VCaP (cell line): Measurements from ENCODE around the gene ASB2.

Experiments used
- H3K27ac ChIP-seq: fragments of 450-650 bp; 2 replicates; pipeline ENCODE4 v1.5.1; 2017
- TF ChIP-seq, protein P1 (sequence below): fragments of 450-650 bp; conservative IDR thresholded peaks from 2 replicates; pipeline ENCODE4 v1.5.1; 2017; ENCODE audit warnings: mild to moderate bottlenecking, moderate library complexity

ASB2 gene

DNA sequence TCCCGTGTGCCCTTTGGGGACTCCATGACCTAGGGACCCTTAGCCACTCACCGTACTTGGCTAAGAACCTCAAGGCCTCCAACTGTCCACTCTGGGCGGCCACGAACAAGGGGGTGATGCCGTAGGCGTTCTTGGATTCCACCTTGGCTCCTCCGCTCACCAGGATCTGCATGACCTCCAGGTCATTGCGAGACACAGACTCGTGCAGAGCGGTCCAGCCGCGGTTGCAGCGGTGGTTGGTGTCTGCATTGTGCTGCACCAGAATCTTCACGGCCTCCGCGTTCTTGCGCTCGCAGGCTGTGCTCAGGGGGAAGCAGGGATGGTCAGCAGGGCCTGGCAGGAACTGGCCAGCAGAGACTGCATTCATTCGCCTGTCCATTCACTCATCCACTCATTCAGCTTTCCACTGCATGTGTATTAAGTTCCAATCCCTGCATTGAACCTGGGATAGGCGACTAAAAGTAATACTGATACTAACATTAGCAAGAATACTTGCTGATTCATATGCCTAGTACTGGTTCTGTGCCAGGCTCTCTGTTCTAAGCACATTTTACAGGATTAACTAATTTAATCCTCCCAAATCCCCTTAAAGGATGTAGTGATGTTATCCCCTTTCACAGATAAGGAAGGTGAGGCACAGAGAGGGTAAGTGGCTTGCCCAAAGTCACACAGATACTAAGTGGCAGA, 25.3 kb downstream of the ASB2 start:
- TF ChIP-seq, protein P1, sequence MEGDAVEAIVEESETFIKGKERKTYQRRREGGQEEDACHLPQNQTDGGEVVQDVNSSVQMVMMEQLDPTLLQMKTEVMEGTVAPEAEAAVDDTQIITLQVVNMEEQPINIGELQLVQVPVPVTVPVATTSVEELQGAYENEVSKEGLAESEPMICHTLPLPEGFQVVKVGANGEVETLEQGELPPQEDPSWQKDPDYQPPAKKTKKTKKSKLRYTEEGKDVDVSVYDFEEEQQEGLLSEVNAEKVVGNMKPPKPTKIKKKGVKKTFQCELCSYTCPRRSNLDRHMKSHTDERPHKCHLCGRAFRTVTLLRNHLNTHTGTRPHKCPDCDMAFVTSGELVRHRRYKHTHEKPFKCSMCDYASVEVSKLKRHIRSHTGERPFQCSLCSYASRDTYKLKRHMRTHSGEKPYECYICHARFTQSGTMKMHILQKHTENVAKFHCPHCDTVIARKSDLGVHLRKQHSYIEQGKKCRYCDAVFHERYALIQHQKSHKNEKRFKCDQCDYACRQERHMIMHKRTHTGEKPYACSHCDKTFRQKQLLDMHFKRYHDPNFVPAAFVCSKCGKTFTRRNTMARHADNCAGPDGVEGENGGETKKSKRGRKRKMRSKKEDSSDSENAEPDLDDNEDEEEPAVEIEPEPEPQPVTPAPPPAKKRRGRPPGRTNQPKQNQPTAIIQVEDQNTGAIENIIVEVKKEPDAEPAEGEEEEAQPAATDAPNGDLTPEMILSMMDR = no peak
- no peak overlapping the region for H3K27ac ChIP-seq

DNA sequence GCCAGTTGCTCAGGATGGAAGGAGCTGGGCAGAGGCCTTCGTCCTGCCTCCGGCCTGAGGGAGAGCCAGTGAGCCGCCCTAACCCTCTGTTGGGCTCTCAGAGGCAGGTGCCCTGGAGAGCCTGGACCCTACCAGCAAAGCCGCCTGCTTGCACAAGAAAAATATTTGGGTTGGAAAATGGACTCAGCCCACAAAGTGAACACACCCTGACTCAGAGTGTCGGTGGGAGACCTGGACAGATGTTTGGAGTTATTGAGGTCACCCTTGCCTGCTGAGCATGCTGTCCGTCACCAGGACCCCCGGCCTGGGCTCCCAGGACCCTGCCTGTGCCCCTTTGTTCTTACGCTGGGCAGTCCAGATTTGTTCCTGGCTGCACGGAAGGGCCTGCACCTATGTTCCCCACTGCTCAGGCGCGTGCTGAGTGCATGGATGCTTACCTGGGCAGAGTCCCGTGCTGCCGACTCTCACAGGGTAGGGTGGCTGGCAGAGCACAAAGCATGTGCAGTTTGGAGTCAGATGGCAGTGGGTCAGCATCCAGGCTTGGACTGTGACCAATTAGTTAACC, 26.8 kb downstream of the ASB2 start:
- TF ChIP-seq, protein P1 = no peak

DNA sequence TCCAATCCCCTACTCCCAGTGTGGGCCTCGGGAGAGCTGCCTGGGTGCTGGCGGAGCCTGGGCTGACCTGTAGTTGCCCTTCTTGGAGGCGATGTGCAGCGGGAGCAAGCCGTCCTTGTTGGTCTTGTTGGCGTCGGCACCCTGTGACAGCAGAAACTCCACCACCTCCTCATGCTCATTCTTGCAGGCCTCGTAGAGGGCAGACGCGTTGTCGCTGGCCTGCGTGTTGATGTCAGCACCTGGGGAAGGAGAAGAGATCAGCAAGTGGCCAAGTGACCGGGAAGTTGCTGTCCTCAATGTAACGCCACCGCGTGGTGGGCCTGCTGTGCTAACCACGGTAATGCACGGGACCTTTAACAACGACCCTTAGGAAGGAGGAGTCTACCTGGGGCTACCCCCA, 29.1 kb downstream of the ASB2 start:
- TF ChIP-seq, protein P1 = no peak
- H3K27ac ChIP-seq = no peak overlapping the region

More for the DNA sequence above, 26.8 kb downstream of the ASB2 start:
- H3K27ac ChIP-seq = no peak overlapping the region

DNA sequence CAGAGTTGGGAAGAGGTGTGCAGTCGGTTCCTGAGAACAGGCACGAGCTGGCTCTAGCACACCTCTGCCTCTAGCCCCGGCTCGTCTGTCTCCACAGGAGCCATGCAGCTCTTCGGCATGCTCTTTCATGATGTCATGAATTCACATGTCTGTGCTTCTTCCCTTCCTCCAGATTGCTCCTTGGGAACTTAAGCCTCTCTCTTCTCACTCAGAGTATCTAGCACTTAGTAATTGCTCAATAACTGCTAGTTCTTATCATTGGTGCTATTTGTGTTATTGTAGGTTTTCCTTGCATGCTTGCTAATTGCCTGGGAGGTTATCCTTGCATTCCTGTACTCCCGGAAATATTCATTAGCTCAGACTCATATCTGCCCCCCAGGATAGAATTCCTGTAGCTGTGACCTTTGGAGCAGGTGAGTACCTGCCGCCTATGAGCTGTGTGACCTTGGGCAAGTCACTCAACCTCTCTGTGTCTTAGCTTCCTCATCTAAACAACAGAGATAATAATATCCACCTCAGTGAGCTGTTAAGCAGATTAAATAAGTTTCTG, 29.8 kb downstream of the ASB2 start:
- TF ChIP-seq, protein P1 = no peak
- H3K27ac ChIP-seq = no peak overlapping the region

DNA sequence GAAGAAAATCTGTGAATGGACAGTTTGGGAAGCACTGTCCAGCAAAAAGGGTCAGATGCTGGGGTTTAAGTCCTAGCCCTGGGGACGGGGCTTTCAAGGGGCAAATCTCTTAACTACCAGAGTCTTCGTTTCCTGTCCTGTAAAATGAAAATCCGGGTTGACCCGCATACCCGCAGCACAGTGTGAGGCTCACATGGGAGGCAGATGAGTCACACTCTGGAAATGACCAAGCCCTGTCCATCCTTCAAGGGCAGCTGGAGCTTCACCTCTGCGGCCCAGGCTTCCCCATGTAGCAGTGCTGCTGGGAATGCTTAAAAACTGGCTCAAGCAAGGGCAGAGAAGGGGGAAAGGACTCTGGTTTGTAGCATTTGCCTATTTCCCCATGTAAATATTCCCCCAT, 30.3 kb downstream of the ASB2 start:
- H3K27ac ChIP-seq = no peak overlapping the region
- TF ChIP-seq, protein P1 = no peak

DNA sequence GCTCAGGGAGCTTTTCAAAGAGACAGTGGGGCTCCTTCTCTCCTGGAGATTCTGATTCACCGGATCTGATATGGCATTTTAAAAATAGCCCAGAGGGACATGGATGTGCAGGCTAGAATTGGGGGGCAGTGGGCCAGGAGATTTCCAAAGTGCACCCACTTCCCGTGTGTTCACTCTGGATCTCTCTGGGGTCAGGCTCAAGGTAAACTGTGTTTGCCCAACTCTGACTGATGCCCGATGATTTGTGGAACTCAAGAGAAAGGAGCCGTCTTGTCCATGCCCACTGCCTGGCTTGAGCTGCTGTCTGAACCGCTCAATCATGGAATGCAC, 31.3 kb downstream of the ASB2 start:
- TF ChIP-seq, protein P1 = no peak
- no peak overlapping the region for H3K27ac ChIP-seq

DNA sequence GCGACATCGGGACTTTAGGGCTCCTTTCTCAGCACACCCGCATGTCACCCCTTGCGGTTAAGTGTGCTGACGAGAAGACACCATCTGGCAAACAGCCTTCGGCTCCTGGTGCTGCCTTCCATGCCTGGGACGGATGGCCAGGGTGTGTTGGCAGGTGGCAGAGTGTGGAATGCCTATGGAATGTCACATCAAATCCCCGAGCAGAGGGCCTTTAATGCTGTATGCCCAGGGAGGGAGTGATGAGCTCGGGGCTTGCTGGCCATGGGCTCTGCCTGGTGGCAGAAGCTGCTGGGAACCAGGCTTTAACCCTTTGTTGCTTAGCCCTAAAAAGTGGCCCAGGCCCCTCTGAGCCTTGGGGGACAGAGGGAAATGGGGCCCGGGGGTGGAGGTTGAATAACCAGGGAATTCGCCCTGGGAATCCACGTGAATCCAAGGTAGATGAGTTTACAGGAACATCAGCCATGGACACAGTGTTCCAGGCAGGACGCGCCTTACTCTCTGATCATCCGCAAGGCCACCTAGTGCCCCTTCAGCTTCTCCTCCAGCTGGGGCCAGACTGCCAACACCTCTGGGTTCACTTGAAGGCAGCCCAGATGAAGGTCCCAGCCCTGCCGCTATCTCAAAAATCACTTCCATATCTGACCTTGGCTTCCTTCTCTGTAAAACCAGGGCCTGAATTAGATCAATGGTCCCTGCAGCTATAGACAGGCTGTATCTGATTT, 31.9 kb downstream of the ASB2 start:
- TF ChIP-seq, protein P1 = no peak
- no peak overlapping the region for H3K27ac ChIP-seq
